Activated T-helper 1 cell treated with anti-CD3 and anti-CD28 coated beads, Interleukin-12 subunit alpha, Interleukin-12 subunit beta, Interleukin-2, Interleukin-4 antibody, amounts not matched to agents 30 ng/mL and 10 ng/mL and 1 ng/mL, durations not matched to agents 14 hours and 24 hours and 36 hours (primary cell): Measurements from ENCODE around the gene MED8. TPM values are rescaled to one million over a fixed set of nuclear protein-coding genes. Genes with fewer than 3 reads are reported as not detected.

Experiments
- DNase-seq: peaks from one replicate; pipeline ENCODE4 v3.0.0; 2021; ENCODE audit warnings: low spot score
- H3K27ac Mint-ChIP-seq: one replicate; pipeline ENCODE4 v1.8.0; 2021; ENCODE audit warnings: mild to moderate bottlenecking, mixed read lengths
- H3K27me3 Mint-ChIP-seq: one replicate; pipeline ENCODE4 v1.8.0; 2022; ENCODE audit warnings: mild to moderate bottlenecking, moderate library complexity, mixed read lengths; ENCODE audit not compliant: insufficient read depth
- H3K36me3 Mint-ChIP-seq: one replicate; pipeline ENCODE4 v1.8.0; 2021; ENCODE audit warnings: low read depth, mixed read lengths
- H3K4me1 Mint-ChIP-seq: one replicate; pipeline ENCODE4 v1.8.0; 2021; ENCODE audit warnings: low read depth, mixed read lengths
- H3K4me3 Mint-ChIP-seq: one replicate; pipeline ENCODE4 v1.8.0; 2021; ENCODE audit warnings: mild to moderate bottlenecking, moderate library complexity, mixed read lengths
- H3K9me3 Mint-ChIP-seq: one replicate; pipeline ENCODE4 v1.8.0; 2021; ENCODE audit warnings: mixed read lengths
- intact Hi-C: fragments of 100-400 bp; cut with micrococcal nuclease; formaldehyde crosslinking; loops from one replicate; pipeline ENCODE4 v1.15.1; 2024
- total RNA-seq: library from RNA; stranded (reverse); gene quantifications from 2 replicates; pipeline ENCODE4 v1.2.3, GENCODE V29; 2022

MED8 gene
- total RNA-seq, 1 donor from 2014 or later: 43.0 TPM

GRCh38 chr1:43430831-43431230 lies 41.2 kb upstream of the MED8 start:
- peaks cover 5% of the 10 kb centered on the region for H3K4me1 Mint-ChIP-seq
- H3K9me3 Mint-ChIP-seq: no peaks in the 10 kb centered on the region
- no peaks in the 10 kb centered on the region for H3K27me3 Mint-ChIP-seq
- H3K4me3 Mint-ChIP-seq: no peak overlapping the region
- DNase-seq: no peak
- intact Hi-C loops: no loop called here
- peaks cover 38% of the 10 kb centered on the region for H3K36me3 Mint-ChIP-seq
- no peak overlapping the region for H3K27ac Mint-ChIP-seq

GRCh38 chr1:43427941-43428340 lies 38.3 kb upstream of the MED8 start:
- Mint-ChIP-seq H3K9me3 (no peaks in the 10 kb centered on the region), H3K4me1 (peaks cover 10% of the 10 kb centered on the region), H3K27ac (no peak overlapping the region), H3K36me3 (peaks cover 41% of the 10 kb centered on the region), H3K4me3 (no peak overlapping the region), H3K27me3 (no peaks in the 10 kb centered on the region)
- no peak for DNase-seq
- intact Hi-C loops: loop anchor here (5.0 kb wide), 1 partner anchor 1199 kb away; no protein-coding TSS in a partner anchor

- H3K4me3 Mint-ChIP-seq: no peak overlapping the region
These were observed 37.9 kb upstream of the MED8 start for GRCh38 chr1:43427524-43427923.

GRCh38 chr1:43426221-43426620 lies 36.6 kb upstream of the MED8 start:
- Mint-ChIP-seq H3K27me3 (no peaks in the 10 kb centered on the region), H3K36me3 (peaks cover 41% of the 10 kb centered on the region)
- no peak for DNase-seq

More at GRCh38 chr1:43427524-43427923, 37.9 kb upstream of the MED8 start:
- intact Hi-C loops: loop anchor here (5.0 kb wide), 1 partner anchor 1200 kb away; no protein-coding TSS in a partner anchor
- Mint-ChIP-seq H3K4me1 (peaks cover 10% of the 10 kb centered on the region), H3K9me3 (no peaks in the 10 kb centered on the region), H3K27ac (no peak overlapping the region), H3K27me3 (no peaks in the 10 kb centered on the region), H3K36me3 (peaks cover 43% of the 10 kb centered on the region)
- DNase-seq: no peak

GRCh38 chr1:43425045-43425444 lies 35.4 kb upstream of the MED8 start:
- no peak for DNase-seq
- intact Hi-C loops: loop anchor here (5.0 kb wide), 1 partner anchor 1202 kb away; no protein-coding TSS in a partner anchor
- Mint-ChIP-seq H3K4me1 (peaks cover 10% of the 10 kb centered on the region), H3K36me3 (peaks cover 42% of the 10 kb centered on the region), H3K4me3 (no peak overlapping the region), H3K27me3 (no peaks in the 10 kb centered on the region), H3K9me3 (no peaks in the 10 kb centered on the region), H3K27ac (no peak overlapping the region)

More at GRCh38 chr1:43426221-43426620, 36.6 kb upstream of the MED8 start:
- intact Hi-C loops: loop anchor here (5.0 kb wide), 1 partner anchor 1201 kb away; no protein-coding TSS in a partner anchor
- Mint-ChIP-seq H3K4me1 (peaks cover 10% of the 10 kb centered on the region), H3K4me3 (no peak overlapping the region), H3K9me3 (no peaks in the 10 kb centered on the region), H3K27ac (no peak overlapping the region)

GRCh38 chr1:43423672-43424550 lies 34.3 kb upstream of the MED8 start:
- Mint-ChIP-seq H3K36me3 (peaks cover 37% of the 10 kb centered on the region), H3K27ac (no peak overlapping the region)
- no peak for DNase-seq

GRCh38 chr1:43422995-43423671 lies 33.5 kb upstream of the MED8 start:
- Mint-ChIP-seq H3K4me3 (no peak overlapping the region), H3K36me3 (peaks cover 37% of the 10 kb centered on the region), H3K9me3 (no peaks in the 10 kb centered on the region), H3K27me3 (no peaks in the 10 kb centered on the region), H3K27ac (no peak overlapping the region), H3K4me1 (peaks cover 10% of the 10 kb centered on the region)
- no peak for DNase-seq
- intact Hi-C loops: no loop called here

More at GRCh38 chr1:43423672-43424550, 34.3 kb upstream of the MED8 start:
- Mint-ChIP-seq H3K9me3 (no peaks in the 10 kb centered on the region), H3K4me1 (peaks cover 10% of the 10 kb centered on the region), H3K4me3 (no peak overlapping the region), H3K27me3 (no peaks in the 10 kb centered on the region)
- intact Hi-C loops: no loop called here

GRCh38 chr1:43421976-43422750 lies 32.6 kb upstream of the MED8 start:
- DNase-seq: no peak
- Mint-ChIP-seq H3K27ac (no peak overlapping the region), H3K27me3 (no peaks in the 10 kb centered on the region), H3K9me3 (no peaks in the 10 kb centered on the region), H3K4me3 (no peak overlapping the region), H3K36me3 (peaks cover 34% of the 10 kb centered on the region), H3K4me1 (peaks cover 10% of the 10 kb centered on the region)
- intact Hi-C loops: no loop called here

- H3K9me3 Mint-ChIP-seq: no peaks in the 10 kb centered on the region
- peaks cover 28% of the 10 kb centered on the region for H3K36me3 Mint-ChIP-seq
- no peak for DNase-seq
- no peak overlapping the region for H3K27ac Mint-ChIP-seq
- intact Hi-C loops: no loop called here
- H3K4me1 Mint-ChIP-seq: peaks cover 10% of the 10 kb centered on the region
- H3K27me3 Mint-ChIP-seq: no peaks in the 10 kb centered on the region
- H3K4me3 Mint-ChIP-seq: no peak overlapping the region
These were observed 31.8 kb upstream of the MED8 start for GRCh38 chr1:43421396-43421795.

- intact Hi-C loops: no loop called here
- Mint-ChIP-seq H3K27me3 (no peaks in the 10 kb centered on the region), H3K9me3 (no peaks in the 10 kb centered on the region), H3K4me1 (peaks cover 10% of the 10 kb centered on the region), H3K4me3 (no peak overlapping the region), H3K36me3 (peaks cover 28% of the 10 kb centered on the region), H3K27ac (no peak overlapping the region)
- no peak for DNase-seq
These were observed 31.3 kb upstream of the MED8 start for GRCh38 chr1:43420874-43421273.

GRCh38 chr1:43419627-43420425 lies 30.2 kb upstream of the MED8 start:
- intact Hi-C loops: no loop called here
- H3K27ac Mint-ChIP-seq: peak overlapping the region; percentile 36
- H3K4me1 Mint-ChIP-seq: peaks cover 10% of the 10 kb centered on the region
- peaks cover 31% of the 10 kb centered on the region for H3K36me3 Mint-ChIP-seq
- DNase-seq: no peak
- H3K4me3 Mint-ChIP-seq: no peak overlapping the region
- no peaks in the 10 kb centered on the region for H3K9me3 Mint-ChIP-seq
- H3K27me3 Mint-ChIP-seq: no peaks in the 10 kb centered on the region

GRCh38 chr1:43418858-43419257 lies 29.3 kb upstream of the MED8 start:
- Mint-ChIP-seq H3K4me1 (peaks cover 10% of the 10 kb centered on the region), H3K4me3 (no peak overlapping the region), H3K27ac (no peak overlapping the region), H3K27me3 (no peaks in the 10 kb centered on the region), H3K36me3 (peaks cover 34% of the 10 kb centered on the region), H3K9me3 (no peaks in the 10 kb centered on the region)
- intact Hi-C loops: no loop called here
- DNase-seq: no peak
